CD4-positive, alpha-beta T cell (primary cell): ENCODE measurements around the gene TOX3. TPM values are rescaled to one million over a fixed set of nuclear protein-coding genes. Genes with fewer than 3 reads are reported as not detected.

ENCODE experiments used
- ATAC-seq: fragments of 200-7000 bp; cut with Tn5 transposase; one replicate; pipeline ENCODE4 v1.10.0; 2022; ENCODE audit warnings: mild to moderate bottlenecking; ENCODE audit not compliant: poor library complexity
- CTCF ChIA-PET: fragments of 350-600 bp; sonication (Branson Sonifier 250); formaldehyde crosslinking; loops from one replicate; lab custom pipeline; 2021; ENCODE audit warnings: antibody characterized with exemption, inconsistent platforms; lab: Charles Lee
- POLR2A ChIA-PET: fragments of 350-600 bp; sonication (Branson Sonifier 250); formaldehyde crosslinking; loops from one replicate; lab custom pipeline; 2021; ENCODE audit warnings: antibody characterized with exemption, inconsistent platforms; lab: Charles Lee
- DNase-seq, 14 experiments: peaks; one replicate each; pipeline ENCODE4 v3.0.0-alpha.2; 2013 to 2020; ENCODE audit warnings: mixed read lengths in 2 of 14
- H3K27ac ChIP-seq, 2 donors: one replicate each; pipeline versions ENCODE4 v1.5.1 to v1.7.0; 2013; ENCODE audit warnings: low read length in 2 of 2, low read depth in 1 of 2, mild to moderate bottlenecking in 1 of 2
- H3K27me3 ChIP-seq, 2 experiments: 1 replicate in 1 of 2; 2 replicates in 1 of 2; pipeline versions ENCODE4 v1.6.1 to v1.7.0; 2013; ENCODE audit warnings: low read length in 2 of 2, control low read depth in 1 of 2, mild to moderate bottlenecking in 1 of 2, moderate library complexity in 1 of 2; ENCODE audit not compliant: insufficient read depth in 2 of 2, control insufficient read depth in 1 of 2
- H3K36me3 ChIP-seq: one replicate; pipeline ENCODE4 v1.6.1; 2013; ENCODE audit warnings: low read length, control low read depth; ENCODE audit not compliant: insufficient read depth
- H3K4me1 ChIP-seq: one replicate; pipeline ENCODE4 v1.6.1; 2013; ENCODE audit warnings: low read length, control low read depth; ENCODE audit not compliant: insufficient read depth
- H3K4me3 ChIP-seq: one replicate; pipeline ENCODE4 v1.5.1; 2013; ENCODE audit warnings: mild to moderate bottlenecking, low read length, moderate library complexity
- H3K9me3 ChIP-seq, 2 experiments: 1 replicate in 1 of 2; 2 replicates in 1 of 2; pipeline versions ENCODE4 v1.6.1 to v1.7.0; 2013; ENCODE audit warnings: low read length in 2 of 2, mild to moderate bottlenecking in 2 of 2, control low read depth in 1 of 2, moderate library complexity in 1 of 2; ENCODE audit not compliant: control insufficient read depth in 1 of 2, insufficient read depth in 1 of 2
- H3K27ac Mint-ChIP-seq: one replicate; pipeline ENCODE4 v1.8.0; 2020; ENCODE audit warnings: mixed read lengths
- H3K27me3 Mint-ChIP-seq: one replicate; pipeline ENCODE4 v1.8.0; 2021; ENCODE audit warnings: mixed read lengths
- H3K36me3 Mint-ChIP-seq: one replicate; pipeline ENCODE4 v1.8.0; 2021; ENCODE audit warnings: low read depth, mixed read lengths
- H3K4me1 Mint-ChIP-seq: one replicate; pipeline ENCODE4 v1.8.0; 2021; ENCODE audit warnings: low read depth, mixed read lengths
- H3K4me3 Mint-ChIP-seq: one replicate; pipeline ENCODE4 v1.8.0; 2020; ENCODE audit warnings: mild to moderate bottlenecking, mixed read lengths
- H3K9me3 Mint-ChIP-seq: one replicate; pipeline ENCODE4 v1.8.0; 2020; ENCODE audit warnings: mixed read lengths
- intact Hi-C, 2 experiments: fragments of 100-400 bp; cut with DNase I in 1 of 2; cut with micrococcal nuclease in 1 of 2; formaldehyde crosslinking; loops; one replicate each; pipeline versions ENCODE4 v1.15.1 to v1.9.0; 2023 to 2025; cut with DNase I, micrococcal nuclease
- total RNA-seq, 174 experiments: library from RNA in 2 of 174; stranded (reverse) in 2 of 174; gene quantifications; one replicate each; pipeline ENCODE4 v1.2.3 and lab custom pipeline; 2021 to 2026
- TF ChIP-seq, protein P1 (sequence below): fragments of 200-600 bp; IDR thresholded peaks from one replicate; pipeline ENCODE4 v1.8.0; 2022; ENCODE audit warnings: antibody characterized with exemption, mild to moderate bottlenecking

The TOX3 gene
- total RNA-seq, 2 experiments from 2014 or later: not detected

DNA sequence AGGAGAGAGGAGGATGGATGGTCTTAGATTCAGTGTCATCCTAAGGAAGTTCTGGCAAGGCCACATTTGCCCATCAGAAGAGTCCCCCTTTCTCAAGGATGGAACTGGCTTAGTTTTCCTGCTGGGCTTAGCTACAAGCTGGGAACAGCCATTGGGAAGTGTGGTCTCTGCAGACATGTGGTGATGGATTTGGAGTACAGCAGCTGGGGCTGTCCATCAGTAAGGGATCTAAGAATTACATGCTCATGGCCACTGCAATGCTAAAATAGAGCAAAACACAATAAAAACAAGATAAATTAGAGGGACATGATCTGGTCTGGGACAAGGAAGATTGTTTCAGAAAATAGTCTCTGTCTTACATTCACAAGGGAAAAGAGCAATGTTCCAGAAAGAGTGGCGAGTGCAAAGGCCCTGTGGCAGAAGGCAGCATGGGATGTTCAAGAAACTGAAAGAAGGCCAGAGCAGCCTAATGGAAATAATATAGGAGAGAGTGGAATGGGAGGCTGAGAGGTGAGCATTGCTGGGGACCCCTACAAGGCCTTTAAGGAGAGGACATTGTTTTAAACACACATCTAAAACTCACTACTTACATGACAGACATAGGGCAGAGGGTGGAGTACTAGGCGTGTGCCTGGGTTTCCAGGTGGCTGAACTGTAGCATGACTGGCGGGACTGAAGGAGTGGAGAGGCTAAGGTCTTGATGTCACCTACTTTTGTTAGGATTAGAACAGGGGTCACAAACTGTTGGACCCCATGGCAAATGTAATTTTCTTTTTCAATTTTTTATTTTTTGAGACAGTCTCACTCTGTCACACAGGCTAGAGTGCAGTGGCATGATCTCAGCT is 17.0 kb upstream of the TOX3 start:
- H3K27me3 ChIP-seq: no peaks in the 10 kb centered on the region
- Mint-ChIP-seq H3K36me3 (no peaks in the 10 kb centered on the region), H3K4me3 (no peak overlapping the region), H3K27me3 (no peaks in the 10 kb centered on the region), H3K27ac (no peak overlapping the region), H3K4me1 (no peaks in the 10 kb centered on the region), H3K9me3 (no peaks in the 10 kb centered on the region)
- H3K9me3 ChIP-seq: peaks cover 0 to 4% of the 10 kb centered on the region in 2 experiments
- no peak overlapping the region for H3K4me3 ChIP-seq
- ATAC-seq: no peak
- H3K27ac ChIP-seq: no peak overlapping the region
- ChIA-PET POLR2A (no interaction called here), CTCF (no interaction called here)
- no peaks in the 10 kb centered on the region for H3K4me1 ChIP-seq
- DNase-seq: no peak
- H3K36me3 ChIP-seq: no peaks in the 10 kb centered on the region
- intact Hi-C loops: no loop called here
- TF ChIP-seq, protein P1, sequence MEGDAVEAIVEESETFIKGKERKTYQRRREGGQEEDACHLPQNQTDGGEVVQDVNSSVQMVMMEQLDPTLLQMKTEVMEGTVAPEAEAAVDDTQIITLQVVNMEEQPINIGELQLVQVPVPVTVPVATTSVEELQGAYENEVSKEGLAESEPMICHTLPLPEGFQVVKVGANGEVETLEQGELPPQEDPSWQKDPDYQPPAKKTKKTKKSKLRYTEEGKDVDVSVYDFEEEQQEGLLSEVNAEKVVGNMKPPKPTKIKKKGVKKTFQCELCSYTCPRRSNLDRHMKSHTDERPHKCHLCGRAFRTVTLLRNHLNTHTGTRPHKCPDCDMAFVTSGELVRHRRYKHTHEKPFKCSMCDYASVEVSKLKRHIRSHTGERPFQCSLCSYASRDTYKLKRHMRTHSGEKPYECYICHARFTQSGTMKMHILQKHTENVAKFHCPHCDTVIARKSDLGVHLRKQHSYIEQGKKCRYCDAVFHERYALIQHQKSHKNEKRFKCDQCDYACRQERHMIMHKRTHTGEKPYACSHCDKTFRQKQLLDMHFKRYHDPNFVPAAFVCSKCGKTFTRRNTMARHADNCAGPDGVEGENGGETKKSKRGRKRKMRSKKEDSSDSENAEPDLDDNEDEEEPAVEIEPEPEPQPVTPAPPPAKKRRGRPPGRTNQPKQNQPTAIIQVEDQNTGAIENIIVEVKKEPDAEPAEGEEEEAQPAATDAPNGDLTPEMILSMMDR: no peak

DNA sequence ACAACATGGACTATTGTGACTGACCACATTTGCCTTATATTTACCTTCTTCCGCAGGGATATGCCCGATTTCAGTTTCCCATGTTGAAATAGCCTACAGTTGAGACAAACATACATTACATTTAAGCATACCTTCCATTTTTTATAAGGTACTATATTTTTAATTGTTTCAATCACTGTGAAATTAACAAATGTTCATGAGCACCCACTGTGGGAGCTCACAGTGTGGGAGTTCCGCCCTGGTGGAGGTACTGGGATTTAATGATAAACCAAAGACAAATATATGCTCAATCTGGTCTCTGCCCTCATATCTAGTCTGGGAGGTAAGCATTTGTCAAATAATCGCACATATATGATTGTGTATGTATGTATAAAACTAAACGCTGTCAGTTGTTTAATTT is 15.8 kb upstream of the TOX3 start:
- TF ChIP-seq, protein P1: no peak
- H3K4me1 Mint-ChIP-seq: no peaks in the 10 kb centered on the region
- DNase-seq (no peak), ATAC-seq (no peak)
- no peaks in the 10 kb centered on the region for H3K36me3 ChIP-seq
- ChIA-PET POLR2A (no interaction called here), CTCF (no interaction called here)
- H3K27me3 ChIP-seq: no peaks in the 10 kb centered on the region
- H3K27ac ChIP-seq: no peak overlapping the region
- H3K36me3 Mint-ChIP-seq: no peaks in the 10 kb centered on the region
- intact Hi-C loops: no loop called here
- H3K9me3 Mint-ChIP-seq: peaks cover 3% of the 10 kb centered on the region
- no peak overlapping the region for H3K27ac Mint-ChIP-seq
- H3K9me3 ChIP-seq: peaks cover 0 to 4% of the 10 kb centered on the region in 2 experiments
- no peaks in the 10 kb centered on the region for H3K4me1 ChIP-seq
- no peak overlapping the region for H3K4me3 ChIP-seq
- H3K4me3 Mint-ChIP-seq: no peak overlapping the region
- H3K27me3 Mint-ChIP-seq: no peaks in the 10 kb centered on the region

DNA sequence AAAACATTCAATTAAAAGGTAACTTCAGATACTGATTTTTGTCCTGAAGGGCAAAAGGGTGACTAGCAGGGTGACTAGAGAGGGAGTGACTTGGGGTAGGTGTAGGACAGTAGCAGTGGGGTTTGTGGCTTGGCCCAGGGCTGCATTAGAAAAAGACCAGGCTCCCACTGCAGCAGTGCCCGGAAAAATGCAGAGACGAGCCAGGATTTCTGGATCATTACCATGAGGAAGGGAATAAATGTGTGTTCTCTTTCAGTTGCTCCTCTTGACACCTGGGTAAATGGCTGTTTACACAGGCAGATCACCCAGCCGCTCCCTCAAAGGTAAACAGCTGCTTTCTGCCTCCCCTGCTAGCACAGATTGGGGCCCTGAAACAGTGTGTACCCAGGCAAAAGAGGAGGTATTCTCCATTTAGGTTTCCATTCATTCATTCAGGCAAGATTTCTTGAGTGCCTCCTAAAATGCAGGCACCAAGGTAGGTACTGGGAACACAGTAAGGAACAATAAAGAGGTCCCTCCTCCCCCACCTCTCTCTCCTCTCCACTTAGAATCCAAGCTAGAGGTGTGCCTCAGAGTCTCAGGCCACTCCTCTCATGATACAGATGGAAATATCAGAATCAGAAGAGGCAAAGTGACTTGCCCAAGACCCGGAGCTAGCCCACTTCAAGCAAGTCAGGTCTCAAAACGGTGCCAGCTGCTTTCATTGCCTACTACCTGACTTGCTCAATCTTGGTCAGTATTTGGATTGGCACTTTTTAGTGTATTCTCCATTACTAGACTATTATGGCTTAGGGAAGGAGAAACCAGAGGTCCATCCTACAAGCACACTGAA is 15.2 kb upstream of the TOX3 start:
- no peak overlapping the region for H3K4me3 ChIP-seq
- TF ChIP-seq, protein P1: no peak
- H3K36me3 ChIP-seq: no peaks in the 10 kb centered on the region
- no peak overlapping the region for H3K4me3 Mint-ChIP-seq
- H3K27me3 Mint-ChIP-seq: peaks cover 5% of the 10 kb centered on the region
- no peaks in the 10 kb centered on the region for H3K4me1 ChIP-seq
- peaks cover 3% of the 10 kb centered on the region for H3K9me3 Mint-ChIP-seq
- H3K36me3 Mint-ChIP-seq: no peaks in the 10 kb centered on the region
- intact Hi-C loops: no loop called here
- peaks cover 0 to 4% of the 10 kb centered on the region in 2 experiments for H3K9me3 ChIP-seq
- ChIA-PET POLR2A (no interaction called here), CTCF (no interaction called here)
- H3K27ac ChIP-seq: no peak overlapping the region
- ATAC-seq (no peak), DNase-seq (no peak)
- no peaks in the 10 kb centered on the region for H3K27me3 ChIP-seq
- H3K27ac Mint-ChIP-seq: no peak overlapping the region
- H3K4me1 Mint-ChIP-seq: no peaks in the 10 kb centered on the region
